HepG2 (cell line): Measurements from ENCODE around the gene STX10. TPM values are rescaled to one million over a fixed set of nuclear protein-coding genes. Genes with fewer than 3 reads are reported as not detected.

Experiments
- ATAC-seq: fragments of 200-7000 bp; cut with Tn5 transposase; 3 replicates; pipeline ENCODE4 v1.9.1; 2020; ENCODE audit warnings: mild to moderate bottlenecking, moderate library complexity
- BruUV-seq: library from RNA; stranded (reverse); fragments of 400-500 nt; replicated peaks from 2 replicates; lab custom pipeline; 2021; lab: Mats Ljungman, UMichigan
- CTCF ChIA-PET: fragments of 300-600 bp; formaldehyde crosslinking; extraction: SDS; loops from one replicate; lab custom pipeline; 2021; ENCODE audit warnings: low total read pairs, inconsistent platforms, low intra/inter-chr PET ratio; lab: Yijun Ruan, JAX
- POLR2A ChIA-PET: fragments of 350-600 bp; sonication (Branson Sonifier 250); formaldehyde crosslinking; loops from one replicate; lab custom pipeline; 2020; ENCODE audit warnings: antibody characterized with exemption, inconsistent platforms; lab: Yijun Ruan, JAX
- DNase-seq: peaks from one replicate; pipeline ENCODE4 v3.0.0-alpha.2; 2015; ENCODE audit warnings: low spot score
- FAIRE-seq: peaks from 3 replicates; lab custom pipeline; 2011; peaks lifted over from hg19 to GRCh38; lab: Jason Lieb, UNC
- H2AFZ ChIP-seq: one replicate; pipeline ENCODE4 v1.6.1; 2011; ENCODE audit warnings: low read length, inconsistent platforms
- H3K27ac ChIP-seq: fragments of 300-600 bp; 3 replicates; pipeline ENCODE4 v1.8.0; 2011; ENCODE audit warnings: mixed run types, mild to moderate bottlenecking, mixed read lengths, low read length, inconsistent platforms; ENCODE audit not compliant: insufficient read depth; ENCODE audit errors: extremely low read length
- H3K27me3 ChIP-seq, 2 experiments: fragments of 200-600 bp in 1 of 2; 2 replicates in 1 of 2; 3 replicates in 1 of 2; pipeline versions ENCODE4 v1.6.0 to v1.8.0; 2011; ENCODE audit warnings: low read length in 2 of 2, mild to moderate bottlenecking in 2 of 2, moderate library complexity in 2 of 2, inconsistent platforms in 1 of 2; ENCODE audit not compliant: insufficient read depth in 2 of 2, control insufficient read depth in 1 of 2
- H3K36me3 ChIP-seq, 2 experiments: fragments of 200-600 bp in 1 of 2; replicated peaks in 1 of 2; 2 replicates in 1 of 2; 3 replicates in 1 of 2; pipeline versions ENCODE4 v1.5.1 to v1.8.0; 2011; ENCODE audit warnings: low read length in 2 of 2, inconsistent platforms in 1 of 2; ENCODE audit not compliant: insufficient read depth in 2 of 2, control insufficient read depth in 1 of 2
- H3K4me1 ChIP-seq: 2 replicates; pipeline ENCODE4 v1.5.1; 2012; ENCODE audit warnings: low read length, inconsistent platforms; ENCODE audit not compliant: insufficient read depth
- H3K4me2 ChIP-seq: 2 replicates; pipeline ENCODE4 v1.6.0; 2011; ENCODE audit warnings: low read depth, low read length, inconsistent platforms
- H3K4me3 ChIP-seq, 3 experiments: fragments of 200-600 bp in 1 of 3; sonication (generic), shearing (Covaris generic) in 1 of 3; replicated peaks in 1 of 3; 2 replicates each; pipeline ENCODE4 v1.5.1; 2011 to 2016; ENCODE audit warnings: low read length in 3 of 3, inconsistent platforms in 2 of 3, low read depth in 2 of 3, mild to moderate bottlenecking in 2 of 3, control low read depth in 1 of 3, mixed read lengths in 1 of 3; ENCODE audit not compliant: insufficient read depth in 1 of 3
- H3K79me2 ChIP-seq: one replicate; pipeline ENCODE4 v1.6.1; 2011; ENCODE audit warnings: low read length, inconsistent platforms; ENCODE audit not compliant: insufficient read depth
- H3K9ac ChIP-seq: 2 replicates; pipeline ENCODE4 v1.6.0; 2011; ENCODE audit warnings: mild to moderate bottlenecking, low read depth, low read length, inconsistent platforms; ENCODE audit not compliant: insufficient read depth
- H3K9me3 ChIP-seq: 2 replicates; pipeline ENCODE4 v1.5.1; 2012; ENCODE audit warnings: mild to moderate bottlenecking, low read length
- H4K20me1 ChIP-seq: 2 replicates; pipeline ENCODE4 v1.6.0; 2011; ENCODE audit warnings: inconsistent platforms, mild to moderate bottlenecking, low read length, moderate library complexity; ENCODE audit not compliant: insufficient read depth
- AKAP8 ChIP-seq: sonication (generic); formaldehyde crosslinking; IDR thresholded peaks from 2 replicates; pipeline ENCODE4 v1.5.1; 2020; ENCODE audit warnings: mild to moderate bottlenecking, missing genetic modification reagents
- ARID2 ChIP-seq: sonication (generic); formaldehyde crosslinking; IDR thresholded peaks from 2 replicates; pipeline ENCODE4 v1.8.1; 2022; ENCODE audit warnings: mild to moderate bottlenecking, missing genetic modification reagents, borderline replicate concordance
- FOXK1 ChIP-seq: sonication (generic); formaldehyde crosslinking; IDR thresholded peaks from 2 replicates; pipeline ENCODE4 v1.4.0; 2020; ENCODE audit warnings: low read depth, missing genetic modification reagents, borderline replicate concordance
- HMG20A ChIP-seq: IDR thresholded peaks from 2 replicates; pipeline ENCODE4 v1.6.1; 2016; ENCODE audit warnings: borderline replicate concordance
- MTF2 ChIP-seq: sonication (generic); formaldehyde crosslinking; IDR thresholded peaks from 2 replicates; pipeline ENCODE4 v1.5.0; 2020; ENCODE audit warnings: missing genetic modification reagents, borderline replicate concordance
- NFATC3 ChIP-seq: sonication (generic); formaldehyde crosslinking; IDR thresholded peaks from 2 replicates; pipeline ENCODE4 v1.5.1; 2020; ENCODE audit warnings: mild to moderate bottlenecking, missing genetic modification reagents
- RFX3 ChIP-seq: IDR thresholded peaks from 2 replicates; pipeline ENCODE4 v1.6.1; 2016; ENCODE audit warnings: missing biosample characterization, missing genetic modification reagents
- ZFP82 ChIP-seq: sonication (generic); formaldehyde crosslinking; IDR thresholded peaks from 2 replicates; pipeline ENCODE4 v1.5.1; 2020; ENCODE audit warnings: mild to moderate bottlenecking, missing genetic modification reagents, borderline replicate concordance
- ZNF253 ChIP-seq: sonication (generic); formaldehyde crosslinking; IDR thresholded peaks from 2 replicates; pipeline ENCODE4 v1.8.0; 2022; ENCODE audit warnings: mild to moderate bottlenecking, missing genetic modification reagents, borderline replicate concordance
- ZNF75D ChIP-seq: sonication (generic); formaldehyde crosslinking; IDR thresholded peaks from 2 replicates; pipeline ENCODE4 v1.8.1; 2023; ENCODE audit warnings: missing genetic modification reagents, mild to moderate bottlenecking, borderline replicate concordance
- WGBS: methylation state at CpG from one replicate; pipeline ENCODE4 v1.1.6; 2017; ENCODE audit warnings: low lambda C conversion rate; 5-methylcytosine and 5-hydroxymethylcytosine counted together
- in situ Hi-C: cut with HindIII; loops from 2 replicates; pipeline ENCODE4 v1.10.0; 2017; ENCODE audit warnings: low pct_unique_long_range_greater_than_20kb; ENCODE audit not compliant: extremely low pct_ligation_motif_present
- intact Hi-C: fragments of 100-400 bp; cut with micrococcal nuclease; formaldehyde crosslinking; loops from one replicate; pipeline ENCODE4 v1.10.0; 2022; ENCODE audit not compliant: unreplicated experiment
- polyA plus RNA-seq, 8 experiments: library from polyadenylated mRNA; depleted of rRNA in 3 of 8; stranded (reverse) in 7 of 8; unstranded in 1 of 8; fragments of >200 nt; fragmentation: Illumina TruSeq in 4 of 8; extraction: Trizol in 4 of 8; gene quantifications; 2 replicates each; pipeline versions ENCODE4 v1.2.1 to v1.2.3, GENCODE V29; 2011 to 2016; ENCODE audit warnings: low read depth in 4 of 8, missing spikeins in 1 of 8, mixed read lengths in 1 of 8; ENCODE audit not compliant: insufficient read depth in 1 of 8
- total RNA-seq, 5 experiments: library from RNA; depleted of rRNA; stranded (reverse); fragments of >200 nt; fragmentation: Illumina TruSeq; extraction: Trizol; gene quantifications; 2 replicates each; pipeline ENCODE4 v1.2.3, GENCODE V29; 2016; ENCODE audit warnings: low read depth in 1 of 5
- TF ChIP-seq, protein P1 (sequence below): sonication (generic); formaldehyde crosslinking; IDR thresholded peaks from 2 replicates; pipeline ENCODE4 v1.4.0; 2020; ENCODE audit warnings: missing genetic modification reagents, borderline replicate concordance
- TF ChIP-seq, protein P2 (sequence below): IDR thresholded peaks from 2 replicates; pipeline ENCODE4 v1.6.1; 2016; ENCODE audit warnings: mild to moderate bottlenecking
- TF ChIP-seq, protein P3 (sequence below): IDR thresholded peaks from 2 replicates; pipeline ENCODE4 v1.6.1; 2018; ENCODE audit warnings: missing genetic modification reagents
- TF ChIP-seq, protein P4 (sequence below): fragments of 450-650 bp; IDR thresholded peaks from 2 replicates; pipeline ENCODE4 v1.6.1; 2017; ENCODE audit warnings: mild to moderate bottlenecking
- TF ChIP-seq, protein P5 (sequence below): fragments of 450-650 bp; IDR thresholded peaks from 2 replicates; pipeline ENCODE4 v1.6.1; 2017
- TF ChIP-seq, protein P6 (sequence below): sonication (generic); formaldehyde crosslinking; IDR thresholded peaks from 2 replicates; pipeline ENCODE4 v1.5.0; 2020; ENCODE audit warnings: missing genetic modification reagents

STX10 gene
- total and polyA plus RNA-seq, 2 of the 13 experiments (the other 11 are each of a cell fraction or from before 2014, with no cell fraction given): 47.9 to 66.4 TPM

DNA sequence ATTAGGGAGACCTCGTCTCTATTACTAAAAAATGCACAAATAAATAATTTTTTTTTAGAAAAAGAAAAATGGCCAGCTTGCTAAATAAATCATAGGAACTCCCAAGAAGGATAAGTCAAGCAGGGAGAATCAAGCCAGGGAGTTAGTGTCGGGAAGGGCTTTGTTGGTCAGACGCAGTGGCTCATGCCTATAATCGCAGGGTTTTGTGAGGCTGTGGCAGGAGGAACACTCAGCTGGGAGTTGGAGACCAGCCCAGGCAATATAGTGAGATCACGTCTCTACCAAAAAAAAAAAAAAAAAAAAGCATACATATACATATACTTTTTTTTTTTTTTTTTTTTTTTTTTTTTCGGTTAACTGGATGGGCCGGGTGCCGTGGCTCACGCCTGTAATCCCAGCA is 23.1 kb downstream of the STX10 start:
- intact Hi-C loops: no loop called here
- Histone ChIP-seq H4K20me1 (peaks cover 4% of the 10 kb centered on the region), H3K27me3 (no peaks in the 10 kb centered on the region), H3K79me2 (peaks cover 69% of the 10 kb centered on the region), H3K4me2 (no peak overlapping the region), H3K4me3 (no peak overlapping the region), H3K4me1 (peaks cover 40% of the 10 kb centered on the region), H2AFZ (no peak overlapping the region), H3K27ac (peak overlapping the region; percentile 32), H3K9ac (no peak overlapping the region), H3K9me3 (no peaks in the 10 kb centered on the region), H3K36me3 (peaks cover 5 to 26% of the 10 kb centered on the region in 2 experiments; a peak in 4 of 5 replicates)
- 94% methylated on average over 9 of the region's 9 CpGs for WGBS
- ChIA-PET POLR2A (interaction anchor here (2.2 to 2.7 kb wide), 2 partner anchors 23 to 25 kb away, joined by 10 to 13 read pairs; partner anchors contain the start of genes IER2 and STX10), CTCF (no interaction called here)
- BruUV-seq: no TSS peak
- FAIRE-seq (no peak), DNase-seq (no peak), ATAC-seq (no peak)
- in situ Hi-C loops: no loop called here
- TF ChIP-seq, protein P1, sequence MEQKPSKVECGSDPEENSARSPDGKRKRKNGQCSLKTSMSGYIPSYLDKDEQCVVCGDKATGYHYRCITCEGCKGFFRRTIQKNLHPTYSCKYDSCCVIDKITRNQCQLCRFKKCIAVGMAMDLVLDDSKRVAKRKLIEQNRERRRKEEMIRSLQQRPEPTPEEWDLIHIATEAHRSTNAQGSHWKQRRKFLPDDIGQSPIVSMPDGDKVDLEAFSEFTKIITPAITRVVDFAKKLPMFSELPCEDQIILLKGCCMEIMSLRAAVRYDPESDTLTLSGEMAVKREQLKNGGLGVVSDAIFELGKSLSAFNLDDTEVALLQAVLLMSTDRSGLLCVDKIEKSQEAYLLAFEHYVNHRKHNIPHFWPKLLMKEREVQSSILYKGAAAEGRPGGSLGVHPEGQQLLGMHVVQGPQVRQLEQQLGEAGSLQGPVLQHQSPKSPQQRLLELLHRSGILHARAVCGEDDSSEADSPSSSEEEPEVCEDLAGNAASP (CRISPR knock-in tag): no peak
- TF ChIP-seq ZNF75D (CRISPR knock-in tag) (no peak), ZNF253 (CRISPR knock-in tag) (no peak), RFX3 (CRISPR knock-in tag) (no peak), ARID2 (CRISPR knock-in tag) (no peak), AKAP8 (no peak), MTF2 (CRISPR knock-in tag) (no peak), ZFP82 (CRISPR knock-in tag) (no peak), HMG20A (CRISPR knock-in tag) (no peak), FOXK1 (no peak), NFATC3 (CRISPR knock-in tag) (no peak)
- TF ChIP-seq, protein P2, sequence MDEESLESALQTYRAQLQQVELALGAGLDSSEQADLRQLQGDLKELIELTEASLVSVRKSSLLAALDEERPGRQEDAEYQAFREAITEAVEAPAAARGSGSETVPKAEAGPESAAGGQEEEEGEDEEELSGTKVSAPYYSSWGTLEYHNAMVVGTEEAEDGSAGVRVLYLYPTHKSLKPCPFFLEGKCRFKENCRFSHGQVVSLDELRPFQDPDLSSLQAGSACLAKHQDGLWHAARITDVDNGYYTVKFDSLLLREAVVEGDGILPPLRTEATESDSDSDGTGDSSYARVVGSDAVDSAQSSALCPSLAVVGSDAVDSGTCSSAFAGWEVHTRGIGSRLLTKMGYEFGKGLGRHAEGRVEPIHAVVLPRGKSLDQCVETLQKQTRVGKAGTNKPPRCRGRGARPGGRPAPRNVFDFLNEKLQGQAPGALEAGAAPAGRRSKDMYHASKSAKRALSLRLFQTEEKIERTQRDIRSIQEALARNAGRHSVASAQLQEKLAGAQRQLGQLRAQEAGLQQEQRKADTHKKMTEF (CRISPR knock-in tag): no peak
- TF ChIP-seq, protein P3, sequence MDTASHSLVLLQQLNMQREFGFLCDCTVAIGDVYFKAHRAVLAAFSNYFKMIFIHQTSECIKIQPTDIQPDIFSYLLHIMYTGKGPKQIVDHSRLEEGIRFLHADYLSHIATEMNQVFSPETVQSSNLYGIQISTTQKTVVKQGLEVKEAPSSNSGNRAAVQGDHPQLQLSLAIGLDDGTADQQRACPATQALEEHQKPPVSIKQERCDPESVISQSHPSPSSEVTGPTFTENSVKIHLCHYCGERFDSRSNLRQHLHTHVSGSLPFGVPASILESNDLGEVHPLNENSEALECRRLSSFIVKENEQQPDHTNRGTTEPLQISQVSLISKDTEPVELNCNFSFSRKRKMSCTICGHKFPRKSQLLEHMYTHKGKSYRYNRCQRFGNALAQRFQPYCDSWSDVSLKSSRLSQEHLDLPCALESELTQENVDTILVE (CRISPR knock-in tag): no peak
- TF ChIP-seq, protein P4, sequence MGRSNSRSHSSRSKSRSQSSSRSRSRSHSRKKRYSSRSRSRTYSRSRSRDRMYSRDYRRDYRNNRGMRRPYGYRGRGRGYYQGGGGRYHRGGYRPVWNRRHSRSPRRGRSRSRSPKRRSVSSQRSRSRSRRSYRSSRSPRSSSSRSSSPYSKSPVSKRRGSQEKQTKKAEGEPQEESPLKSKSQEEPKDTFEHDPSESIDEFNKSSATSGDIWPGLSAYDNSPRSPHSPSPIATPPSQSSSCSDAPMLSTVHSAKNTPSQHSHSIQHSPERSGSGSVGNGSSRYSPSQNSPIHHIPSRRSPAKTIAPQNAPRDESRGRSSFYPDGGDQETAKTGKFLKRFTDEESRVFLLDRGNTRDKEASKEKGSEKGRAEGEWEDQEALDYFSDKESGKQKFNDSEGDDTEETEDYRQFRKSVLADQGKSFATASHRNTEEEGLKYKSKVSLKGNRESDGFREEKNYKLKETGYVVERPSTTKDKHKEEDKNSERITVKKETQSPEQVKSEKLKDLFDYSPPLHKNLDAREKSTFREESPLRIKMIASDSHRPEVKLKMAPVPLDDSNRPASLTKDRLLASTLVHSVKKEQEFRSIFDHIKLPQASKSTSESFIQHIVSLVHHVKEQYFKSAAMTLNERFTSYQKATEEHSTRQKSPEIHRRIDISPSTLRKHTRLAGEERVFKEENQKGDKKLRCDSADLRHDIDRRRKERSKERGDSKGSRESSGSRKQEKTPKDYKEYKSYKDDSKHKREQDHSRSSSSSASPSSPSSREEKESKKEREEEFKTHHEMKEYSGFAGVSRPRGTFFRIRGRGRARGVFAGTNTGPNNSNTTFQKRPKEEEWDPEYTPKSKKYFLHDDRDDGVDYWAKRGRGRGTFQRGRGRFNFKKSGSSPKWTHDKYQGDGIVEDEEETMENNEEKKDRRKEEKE: no peak
- TF ChIP-seq, protein P5, sequence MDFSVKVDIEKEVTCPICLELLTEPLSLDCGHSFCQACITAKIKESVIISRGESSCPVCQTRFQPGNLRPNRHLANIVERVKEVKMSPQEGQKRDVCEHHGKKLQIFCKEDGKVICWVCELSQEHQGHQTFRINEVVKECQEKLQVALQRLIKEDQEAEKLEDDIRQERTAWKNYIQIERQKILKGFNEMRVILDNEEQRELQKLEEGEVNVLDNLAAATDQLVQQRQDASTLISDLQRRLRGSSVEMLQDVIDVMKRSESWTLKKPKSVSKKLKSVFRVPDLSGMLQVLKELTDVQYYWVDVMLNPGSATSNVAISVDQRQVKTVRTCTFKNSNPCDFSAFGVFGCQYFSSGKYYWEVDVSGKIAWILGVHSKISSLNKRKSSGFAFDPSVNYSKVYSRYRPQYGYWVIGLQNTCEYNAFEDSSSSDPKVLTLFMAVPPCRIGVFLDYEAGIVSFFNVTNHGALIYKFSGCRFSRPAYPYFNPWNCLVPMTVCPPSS: no peak
- TF ChIP-seq, protein P6, sequence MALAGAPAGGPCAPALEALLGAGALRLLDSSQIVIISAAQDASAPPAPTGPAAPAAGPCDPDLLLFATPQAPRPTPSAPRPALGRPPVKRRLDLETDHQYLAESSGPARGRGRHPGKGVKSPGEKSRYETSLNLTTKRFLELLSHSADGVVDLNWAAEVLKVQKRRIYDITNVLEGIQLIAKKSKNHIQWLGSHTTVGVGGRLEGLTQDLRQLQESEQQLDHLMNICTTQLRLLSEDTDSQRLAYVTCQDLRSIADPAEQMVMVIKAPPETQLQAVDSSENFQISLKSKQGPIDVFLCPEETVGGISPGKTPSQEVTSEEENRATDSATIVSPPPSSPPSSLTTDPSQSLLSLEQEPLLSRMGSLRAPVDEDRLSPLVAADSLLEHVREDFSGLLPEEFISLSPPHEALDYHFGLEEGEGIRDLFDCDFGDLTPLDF (CRISPR knock-in tag): no peak
